ENCODE measurements around the gene SPECC1.

Gene SPECC1

DNA sequence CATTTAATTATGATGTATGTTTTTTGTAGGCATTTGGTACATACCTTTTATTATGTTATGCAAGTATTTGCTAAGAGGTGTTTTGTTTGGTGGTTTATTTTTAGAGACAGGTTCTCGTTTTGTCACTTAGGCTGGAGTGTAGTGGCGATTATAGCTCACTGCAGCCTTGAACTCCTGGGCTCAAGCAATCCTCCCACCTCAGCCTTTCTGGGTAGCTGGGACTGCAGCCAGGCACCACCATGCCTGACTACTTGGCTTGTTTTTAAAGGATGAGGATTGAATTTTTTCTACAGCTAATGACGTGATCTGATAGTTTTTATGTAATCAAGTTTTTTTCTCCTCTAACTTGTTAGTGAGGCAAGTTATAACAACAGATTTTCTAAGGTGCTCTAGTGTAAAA lies 199.6 kb downstream of the SPECC1 start:
- H3K4me2 ChIP-seq (ENCODE audit: low read length): no peak overlapping the region
- no peaks in the 10 kb centered on the region for H3K9me2 ChIP-seq (replicated peaks; ENCODE audit: control insufficient read depth, low read length)
- H3F3A ChIP-seq (ENCODE audit: control insufficient read depth, insufficient read depth): no peaks in the 10 kb centered on the region
- no peaks in the 10 kb centered on the region for H3K27me3 ChIP-seq (ENCODE audit: control insufficient read depth, low read length)
- no peak overlapping the region for H3K27ac ChIP-seq (ENCODE audit: low read depth, low read length)
- H4K20me1 ChIP-seq (ENCODE audit: control insufficient read depth, insufficient read depth, low read depth, low read length): no peaks in the 10 kb centered on the region
- H3K4me3 ChIP-seq (ENCODE audit: low read length): no peak overlapping the region
- H3K36me3 ChIP-seq (ENCODE audit: control insufficient read depth, low read length): no peaks in the 10 kb centered on the region
- H3K4me1 ChIP-seq (ENCODE audit: control insufficient read depth, low read length): no peaks in the 10 kb centered on the region
- no peaks in the 10 kb centered on the region for H3K9me3 ChIP-seq (ENCODE audit: control insufficient read depth, insufficient read depth, low read length)
- no peaks in the 10 kb centered on the region for H3K79me2 ChIP-seq (ENCODE audit: control insufficient read depth, low read length)
- no peak for TF ChIP-seq EZH2phosphoT487 (IDR thresholded peaks at IDR 0.05; ENCODE audit: borderline replicate concordance, low read length)
- TF ChIP-seq, protein P1, sequence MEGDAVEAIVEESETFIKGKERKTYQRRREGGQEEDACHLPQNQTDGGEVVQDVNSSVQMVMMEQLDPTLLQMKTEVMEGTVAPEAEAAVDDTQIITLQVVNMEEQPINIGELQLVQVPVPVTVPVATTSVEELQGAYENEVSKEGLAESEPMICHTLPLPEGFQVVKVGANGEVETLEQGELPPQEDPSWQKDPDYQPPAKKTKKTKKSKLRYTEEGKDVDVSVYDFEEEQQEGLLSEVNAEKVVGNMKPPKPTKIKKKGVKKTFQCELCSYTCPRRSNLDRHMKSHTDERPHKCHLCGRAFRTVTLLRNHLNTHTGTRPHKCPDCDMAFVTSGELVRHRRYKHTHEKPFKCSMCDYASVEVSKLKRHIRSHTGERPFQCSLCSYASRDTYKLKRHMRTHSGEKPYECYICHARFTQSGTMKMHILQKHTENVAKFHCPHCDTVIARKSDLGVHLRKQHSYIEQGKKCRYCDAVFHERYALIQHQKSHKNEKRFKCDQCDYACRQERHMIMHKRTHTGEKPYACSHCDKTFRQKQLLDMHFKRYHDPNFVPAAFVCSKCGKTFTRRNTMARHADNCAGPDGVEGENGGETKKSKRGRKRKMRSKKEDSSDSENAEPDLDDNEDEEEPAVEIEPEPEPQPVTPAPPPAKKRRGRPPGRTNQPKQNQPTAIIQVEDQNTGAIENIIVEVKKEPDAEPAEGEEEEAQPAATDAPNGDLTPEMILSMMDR (IDR thresholded peaks at IDR 0.05; ENCODE audit: low read depth, low read length, poor library complexity, severe bottlenecking): no peak

DNA sequence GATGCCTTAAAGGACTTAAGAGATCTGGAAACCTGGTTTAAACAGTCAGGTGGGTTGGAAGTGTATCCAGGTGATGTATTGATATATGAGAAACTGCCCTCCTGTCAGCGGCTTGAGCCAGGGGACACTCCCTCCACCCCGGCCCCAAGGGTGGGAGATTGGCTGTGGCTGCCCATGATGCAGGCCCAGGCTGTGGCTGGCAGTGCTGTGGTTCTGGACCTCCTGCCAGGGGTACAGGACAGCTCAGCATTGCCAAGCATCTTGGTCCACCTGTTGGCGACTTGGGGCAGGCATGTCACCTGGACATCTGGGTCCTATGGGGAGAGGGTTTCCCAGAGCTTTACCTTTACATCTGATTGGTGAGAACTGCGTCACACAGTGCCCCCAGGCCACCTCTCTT lies 201.0 kb downstream of the SPECC1 start:
- no peaks in the 10 kb centered on the region for H3K36me3 ChIP-seq (ENCODE audit: control insufficient read depth, low read length)
- H3K4me1 ChIP-seq (ENCODE audit: control insufficient read depth, low read length): no peaks in the 10 kb centered on the region
- no peaks in the 10 kb centered on the region for H3F3A ChIP-seq (ENCODE audit: control insufficient read depth, insufficient read depth)
- H3K27ac ChIP-seq (ENCODE audit: low read depth, low read length): no peak overlapping the region
- no peaks in the 10 kb centered on the region for H3K27me3 ChIP-seq (ENCODE audit: control insufficient read depth, low read length)
- H3K4me3 ChIP-seq (ENCODE audit: low read length): no peak overlapping the region
- TF ChIP-seq, protein P1 (IDR thresholded peaks at IDR 0.05; ENCODE audit: low read depth, low read length, poor library complexity, severe bottlenecking): no peak
- no peak for TF ChIP-seq EZH2phosphoT487 (IDR thresholded peaks at IDR 0.05; ENCODE audit: borderline replicate concordance, low read length)
- no peak overlapping the region for H3K4me2 ChIP-seq (ENCODE audit: low read length)
- H3K9me3 ChIP-seq (ENCODE audit: control insufficient read depth, insufficient read depth, low read length): no peaks in the 10 kb centered on the region
- H3K79me2 ChIP-seq (ENCODE audit: control insufficient read depth, low read length): no peaks in the 10 kb centered on the region
- no peaks in the 10 kb centered on the region for H4K20me1 ChIP-seq (ENCODE audit: control insufficient read depth, insufficient read depth, low read depth, low read length)
- no peaks in the 10 kb centered on the region for H3K9me2 ChIP-seq (replicated peaks; ENCODE audit: control insufficient read depth, low read length)

DNA sequence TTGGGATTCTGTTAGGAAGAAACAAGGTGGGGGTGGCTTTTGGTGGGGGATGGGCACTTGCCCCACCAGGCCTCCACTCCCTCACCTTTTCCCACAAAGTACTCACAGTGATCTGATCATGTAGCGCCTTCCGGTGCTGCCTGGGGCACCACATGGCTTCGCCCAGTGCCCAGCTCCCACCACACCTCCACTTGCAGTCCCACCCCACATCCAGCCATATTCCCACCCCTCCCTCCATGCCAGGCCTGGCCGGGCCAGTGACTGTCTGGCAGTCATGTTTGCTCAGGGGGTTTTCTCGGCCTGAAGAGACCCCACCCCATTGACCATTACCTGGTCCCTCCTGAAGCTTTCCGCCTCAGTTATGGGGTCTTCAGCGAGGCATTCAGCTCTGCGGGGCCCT lies 201.5 kb downstream of the SPECC1 start:
- Histone ChIP-seq H3K9me2 (replicated peaks; ENCODE audit: control insufficient read depth, low read length) (no peaks in the 10 kb centered on the region), H3K9me3 (ENCODE audit: control insufficient read depth, insufficient read depth, low read length) (no peaks in the 10 kb centered on the region), H3K4me2 (ENCODE audit: low read length) (no peak overlapping the region), H3K27ac (ENCODE audit: low read depth, low read length) (no peak overlapping the region), H3K4me1 (ENCODE audit: control insufficient read depth, low read length) (no peaks in the 10 kb centered on the region), H3K36me3 (ENCODE audit: control insufficient read depth, low read length) (no peaks in the 10 kb centered on the region), H3K79me2 (ENCODE audit: control insufficient read depth, low read length) (no peaks in the 10 kb centered on the region), H3F3A (ENCODE audit: control insufficient read depth, insufficient read depth) (no peaks in the 10 kb centered on the region), H3K4me3 (ENCODE audit: low read length) (no peak overlapping the region), H3K27me3 (ENCODE audit: control insufficient read depth, low read length) (no peaks in the 10 kb centered on the region), H4K20me1 (ENCODE audit: control insufficient read depth, insufficient read depth, low read depth, low read length) (no peaks in the 10 kb centered on the region)
- no peak for TF ChIP-seq EZH2phosphoT487 (IDR thresholded peaks at IDR 0.05; ENCODE audit: borderline replicate concordance, low read length)
- TF ChIP-seq, protein P1 (IDR thresholded peaks at IDR 0.05; ENCODE audit: low read depth, low read length, poor library complexity, severe bottlenecking): no peak

DNA sequence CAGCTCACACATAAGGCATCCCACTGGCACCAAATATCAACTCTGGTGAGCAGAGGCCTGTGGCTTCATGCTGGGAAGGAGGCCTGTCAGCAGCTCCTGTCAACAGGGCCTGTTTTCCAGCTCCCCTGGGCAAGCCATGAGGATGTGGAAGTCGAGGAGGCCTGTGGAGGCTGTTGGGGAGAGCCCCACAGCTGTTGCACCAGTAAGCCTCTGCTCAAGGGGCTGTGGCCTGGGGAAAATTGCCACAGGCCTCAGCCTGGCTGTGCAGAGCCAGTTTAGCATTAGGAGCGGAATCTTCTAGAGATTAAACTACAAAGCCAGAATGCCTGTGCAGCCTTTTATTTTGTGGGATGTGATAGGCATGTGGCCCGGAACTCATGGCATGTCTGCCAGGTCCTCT lies 202.1 kb downstream of the SPECC1 start:
- Histone ChIP-seq H3K4me3 (ENCODE audit: low read length) (no peak overlapping the region), H3F3A (ENCODE audit: control insufficient read depth, insufficient read depth) (no peaks in the 10 kb centered on the region), H3K4me2 (ENCODE audit: low read length) (no peak overlapping the region), H3K79me2 (ENCODE audit: control insufficient read depth, low read length) (no peaks in the 10 kb centered on the region), H3K27me3 (ENCODE audit: control insufficient read depth, low read length) (no peaks in the 10 kb centered on the region), H3K27ac (ENCODE audit: low read depth, low read length) (no peak overlapping the region), H3K9me3 (ENCODE audit: control insufficient read depth, insufficient read depth, low read length) (no peaks in the 10 kb centered on the region), H4K20me1 (ENCODE audit: control insufficient read depth, insufficient read depth, low read depth, low read length) (no peaks in the 10 kb centered on the region), H3K4me1 (ENCODE audit: control insufficient read depth, low read length) (no peaks in the 10 kb centered on the region), H3K9me2 (replicated peaks; ENCODE audit: control insufficient read depth, low read length) (no peaks in the 10 kb centered on the region), H3K36me3 (ENCODE audit: control insufficient read depth, low read length) (no peaks in the 10 kb centered on the region)
- TF ChIP-seq EZH2phosphoT487 (IDR thresholded peaks at IDR 0.05; ENCODE audit: borderline replicate concordance, low read length): no peak
- TF ChIP-seq, protein P1 (IDR thresholded peaks at IDR 0.05; ENCODE audit: low read depth, low read length, poor library complexity, severe bottlenecking): no peak
